HL-60/S4 (cell line): ENCODE data around the gene PKM.
"Not testable (repeated sequence)": the region's sequence is repeated elsewhere in the genome, so short reads cannot be mapped to it uniquely, and the experiment has no call there.

ENCODE experiments used
- in situ Hi-C: fragments of 300-500 bp; cut with MboI; formaldehyde crosslinking; loops from 2 replicates; pipeline ENCODE4 v1.14.3; 2022; ENCODE audit warnings: low sequenced_read_pairs

Gene PKM

GRCh38 chr15:72179950-72180581, 50.9 kb downstream of the PKM start:
- in situ Hi-C loops, result no loop called here

GRCh38 chr15:72178976-72179585, 51.9 kb downstream of the PKM start:
- in situ Hi-C loops, result no loop called here

GRCh38 chr15:72176743-72177142, 54.2 kb downstream of the PKM start:
- in situ Hi-C loops, result no loop called here

GRCh38 chr15:72176159-72176558, 54.8 kb downstream of the PKM start:
- in situ Hi-C loops, result no loop called here

GRCh38 chr15:72175186-72176044, 55.6 kb downstream of the PKM start:
- in situ Hi-C loops, result no loop called here

- in situ Hi-C loops, result no loop called here
Observed at GRCh38 chr15:72174551-72175165, 56.3 kb downstream of the PKM start.

- in situ Hi-C loops, result no loop called here
Observed at GRCh38 chr15:72173864-72174550, 57.0 kb downstream of the PKM start.

GRCh38 chr15:72173401-72173800, 57.6 kb downstream of the PKM start:
- in situ Hi-C loops, result no loop called here

- in situ Hi-C loops, result no loop called here
Observed at GRCh38 chr15:72172796-72173195, 58.2 kb downstream of the PKM start.

- in situ Hi-C loops, result not testable (repeated sequence)
Observed at GRCh38 chr15:72171978-72172377, 59.0 kb downstream of the PKM start.

- in situ Hi-C loops, result no loop called here
Observed at GRCh38 chr15:72170691-72171090, 60.3 kb downstream of the PKM start.

- in situ Hi-C loops, result no loop called here
Observed at GRCh38 chr15:72169921-72170611, 60.9 kb downstream of the PKM start.

- in situ Hi-C loops, result no loop called here
Observed at GRCh38 chr15:72169236-72169920, 61.6 kb downstream of the PKM start.

- in situ Hi-C loops, result no loop called here
Observed at GRCh38 chr15:72168808-72169190, 62.2 kb downstream of the PKM start.

- in situ Hi-C loops, result no loop called here
Observed at GRCh38 chr15:72168131-72168807, 62.7 kb downstream of the PKM start.

GRCh38 chr15:72167445-72167844, 63.5 kb downstream of the PKM start:
- in situ Hi-C loops, result no loop called here

GRCh38 chr15:72166716-72167417, 64.1 kb downstream of the PKM start:
- in situ Hi-C loops, result no loop called here

- in situ Hi-C loops, result no loop called here
Observed at GRCh38 chr15:72163719-72164118, 67.3 kb downstream of the PKM start.

- in situ Hi-C loops, result no loop called here
Observed at GRCh38 chr15:72162569-72162968, 68.4 kb downstream of the PKM start.
